ENCODE data around the gene GGCT.

Gene GGCT

DNA sequence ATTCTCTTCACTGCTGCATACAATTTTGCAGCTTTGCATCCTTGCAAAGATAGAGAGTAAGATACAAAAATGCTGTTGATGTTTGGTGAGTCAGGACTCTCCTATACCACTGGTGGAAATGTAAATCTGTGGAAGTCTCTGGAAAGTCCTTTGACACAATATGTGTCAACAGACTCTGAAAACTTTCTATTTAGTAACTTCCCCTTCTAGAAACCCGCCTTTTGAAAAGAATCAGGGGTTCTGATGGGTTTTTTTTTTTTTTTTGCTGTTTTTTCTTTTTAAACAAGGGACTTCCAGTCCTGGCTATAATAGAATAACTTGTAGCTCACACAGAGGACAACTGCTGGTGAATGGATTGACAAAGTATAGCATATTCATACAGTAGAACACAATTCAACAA lies 42.5 kb downstream of the GGCT start:
- DNase-seq (ENCODE audit: low spot score), result no peak

GRCh38 chr7:30460246-30460633 lies 44.4 kb downstream of the GGCT start:
- no peak for DNase-seq (ENCODE audit: low spot score)

GRCh38 chr7:30459591-30460245 lies 44.9 kb downstream of the GGCT start:
- DNase-seq (ENCODE audit: low spot score), result no peak

- DNase-seq (ENCODE audit: low spot score), result no peak
Measured at GRCh38 chr7:30458311-30458710, 46.3 kb downstream of the GGCT start.

DNA sequence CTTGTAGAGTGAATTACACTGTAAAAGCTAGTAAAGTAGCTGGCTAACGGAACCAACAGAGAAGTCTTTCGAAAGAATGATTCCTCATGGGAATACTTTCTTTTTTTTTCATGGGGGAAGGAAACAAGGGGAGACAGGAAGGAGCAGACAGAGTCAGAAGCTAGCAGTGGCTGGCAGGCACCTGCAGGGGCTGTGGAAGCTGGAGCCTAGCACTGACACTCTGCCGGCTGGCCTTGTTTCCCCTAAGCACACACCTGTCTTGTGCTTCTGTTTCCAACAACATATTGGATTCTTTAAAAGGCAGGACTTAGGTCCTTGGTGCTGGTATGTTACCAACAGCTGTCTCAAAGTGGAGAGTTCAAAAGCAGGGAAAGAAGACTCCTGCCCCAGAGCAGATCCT lies 50.7 kb downstream of the GGCT start:
- DNase-seq (ENCODE audit: low spot score), result no peak

- DNase-seq (ENCODE audit: low spot score), result no peak
Measured at GRCh38 chr7:30453016-30453415, 51.6 kb downstream of the GGCT start.

GRCh38 chr7:30452280-30452930 lies 52.2 kb downstream of the GGCT start:
- DNase-seq (ENCODE audit: low spot score), result no peak

DNA sequence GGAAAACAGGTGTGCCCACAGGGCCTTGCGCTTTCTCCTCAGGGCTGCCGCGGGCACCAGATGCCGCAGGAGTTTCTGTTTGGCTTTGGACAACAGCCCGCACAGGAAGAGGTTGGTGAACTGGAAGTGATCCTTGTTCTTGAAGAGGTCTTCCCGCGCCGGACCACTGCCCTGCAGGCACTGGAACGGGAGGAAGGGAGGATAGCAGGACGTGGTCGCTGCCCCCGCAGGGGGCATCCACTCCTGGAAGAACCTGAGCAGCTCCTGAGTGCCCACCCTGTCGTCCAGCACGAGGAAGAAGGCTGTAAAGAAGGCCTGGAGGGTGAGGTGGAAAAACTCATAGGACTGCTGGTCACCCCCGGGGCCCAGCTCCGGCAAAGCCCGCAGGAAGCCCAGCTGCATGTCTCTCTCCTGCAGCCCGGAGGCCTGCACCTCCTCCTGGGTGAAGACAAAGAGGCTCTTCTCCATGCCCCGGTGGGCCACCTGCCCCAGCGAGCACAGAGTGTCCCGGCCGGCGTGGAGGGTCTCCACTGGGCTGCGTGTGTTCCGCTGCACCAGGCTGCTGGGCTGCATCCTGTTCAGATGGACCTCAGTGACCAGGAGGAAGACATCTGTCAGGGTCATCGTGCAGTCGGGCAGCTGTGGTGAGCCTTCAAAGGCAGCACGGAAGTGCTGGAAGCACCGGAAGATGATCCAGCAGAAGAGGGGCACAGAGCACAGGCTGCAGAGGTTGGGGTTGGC lies 52.9 kb downstream of the GGCT start:
- no peak for DNase-seq (ENCODE audit: low spot score)

GRCh38 chr7:30450983-30451497 lies 53.6 kb downstream of the GGCT start:
- DNase-seq (ENCODE audit: low spot score), result no peak

- no peak for DNase-seq (ENCODE audit: low spot score)
Measured at GRCh38 chr7:30450240-30450982, 54.2 kb downstream of the GGCT start.

DNA sequence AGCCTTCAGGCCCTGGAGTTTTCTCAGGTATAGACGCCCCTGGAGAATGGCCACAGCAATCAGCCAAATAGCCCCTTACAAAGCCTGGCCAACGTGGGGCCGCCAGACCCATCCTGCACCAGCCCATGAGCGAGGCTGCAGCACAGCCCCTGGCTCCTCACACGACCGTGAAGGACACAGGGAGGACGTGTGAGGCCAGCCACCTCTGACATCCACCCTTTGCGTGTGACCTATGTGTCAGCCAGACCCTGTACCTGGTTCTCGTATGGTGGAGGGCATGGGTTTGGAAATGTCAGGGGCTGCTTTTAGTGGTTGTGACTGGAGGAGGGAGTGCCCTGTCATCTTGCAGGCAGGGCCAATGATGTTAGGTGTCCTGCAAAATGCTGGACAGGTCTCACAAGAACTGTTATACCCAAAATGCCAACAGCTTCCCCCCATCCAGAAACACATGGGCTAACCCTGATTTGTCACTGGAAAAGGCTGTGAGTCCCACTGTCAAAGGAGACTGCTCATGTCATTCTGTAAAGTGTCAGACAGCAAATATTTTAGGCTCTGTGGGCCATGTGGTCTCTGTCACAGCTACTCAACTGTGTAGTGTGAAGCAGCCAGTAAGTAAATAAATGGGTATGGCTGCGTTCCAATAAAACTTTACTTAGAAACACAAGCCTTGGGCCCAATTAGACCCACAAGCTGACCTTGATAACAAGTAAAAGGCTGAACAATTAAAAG lies 56.0 kb downstream of the GGCT start:
- no peak for DNase-seq (ENCODE audit: low spot score)

DNA sequence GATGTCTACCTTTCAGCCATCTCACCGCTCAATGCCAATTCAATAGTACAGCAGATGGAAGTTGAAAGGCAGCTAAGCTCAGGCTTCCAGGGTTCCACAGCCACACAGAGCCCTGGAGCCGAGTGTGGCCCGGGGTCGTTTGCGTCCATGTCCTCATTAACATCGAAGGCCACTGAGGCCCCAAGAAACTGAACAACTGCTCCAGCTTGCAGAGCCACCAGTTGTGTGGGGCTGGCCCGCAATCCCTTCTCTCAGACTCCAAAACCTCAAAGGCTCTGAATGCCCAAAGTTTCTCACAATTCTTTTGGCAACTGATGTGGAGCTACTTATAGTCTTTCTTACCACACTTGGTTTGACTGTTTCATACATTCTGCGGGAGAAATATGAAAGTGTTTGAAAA lies 57.2 kb downstream of the GGCT start:
- no peak for DNase-seq (ENCODE audit: low spot score)

Measured in hematopoietic multipotent progenitor cell treated with erythropoietin and hydrocortisone succinate and interleukin-3 and kit ligand, for 17 days (in vitro differentiated cells).